GM18909 (cell line): ENCODE measurements around the gene SHQ1.

ENCODE experiments used
- ATAC-seq: cut with Tn5 transposase; IDR thresholded peaks from one replicate; pipeline ENCODE4 v1.9.1; 2021; ENCODE audit warnings: mild to moderate bottlenecking; ENCODE audit not compliant: unreplicated experiment, poor library complexity

Gene SHQ1

GRCh38 chr3:72855001-72855400, 6.8 kb upstream of the SHQ1 start:
- no peak for ATAC-seq

GRCh38 chr3:72848703-72849081, 447 bp upstream of the SHQ1 start:
- peak; percentile 43 for ATAC-seq

GRCh38 chr3:72847282-72847681, 963 bp downstream of the SHQ1 start:
- no peak for ATAC-seq

GRCh38 chr3:72846166-72846565, 2.1 kb downstream of the SHQ1 start:
- no peak for ATAC-seq

- no peak for ATAC-seq
Measured at GRCh38 chr3:72844436-72844993, 3.7 kb downstream of the SHQ1 start.

GRCh38 chr3:72839057-72839456, 9.2 kb downstream of the SHQ1 start:
- ATAC-seq: no peak

GRCh38 chr3:72836923-72837322, 11.3 kb downstream of the SHQ1 start:
- ATAC-seq: no peak

GRCh38 chr3:72836416-72836815, 11.8 kb downstream of the SHQ1 start:
- no peak for ATAC-seq

GRCh38 chr3:72830452-72831223, 17.6 kb downstream of the SHQ1 start:
- ATAC-seq: no peak

- no peak for ATAC-seq
Measured at GRCh38 chr3:72829701-72830100, 18.5 kb downstream of the SHQ1 start.

- peak; percentile 37 for ATAC-seq
Measured at GRCh38 chr3:72821161-72821781, 27.0 kb downstream of the SHQ1 start.

- no peak for ATAC-seq
Measured at GRCh38 chr3:72820415-72820814, 27.8 kb downstream of the SHQ1 start.

GRCh38 chr3:72818905-72819304, 29.3 kb downstream of the SHQ1 start:
- no peak for ATAC-seq

GRCh38 chr3:72818092-72818773, 30.0 kb downstream of the SHQ1 start:
- no peak for ATAC-seq

- peak; percentile 76 for ATAC-seq
Measured at GRCh38 chr3:72816862-72817355, 31.3 kb downstream of the SHQ1 start.

- ATAC-seq: peak; percentile 57
Measured at GRCh38 chr3:72814308-72814707, 33.9 kb downstream of the SHQ1 start.

GRCh38 chr3:72812201-72812600, 36.0 kb downstream of the SHQ1 start:
- no peak for ATAC-seq

GRCh38 chr3:72811571-72811970, 36.7 kb downstream of the SHQ1 start:
- ATAC-seq: no peak

- ATAC-seq: no peak
Measured at GRCh38 chr3:72810659-72811434, 37.4 kb downstream of the SHQ1 start.

GRCh38 chr3:72810063-72810462, 38.2 kb downstream of the SHQ1 start:
- no peak for ATAC-seq
